ENCODE data around the gene CTNNA1.

Gene CTNNA1

GRCh38 chr5:138937392-138938387 is 184.5 kb downstream of the CTNNA1 start:
- DNase-seq: no peak

DNA sequence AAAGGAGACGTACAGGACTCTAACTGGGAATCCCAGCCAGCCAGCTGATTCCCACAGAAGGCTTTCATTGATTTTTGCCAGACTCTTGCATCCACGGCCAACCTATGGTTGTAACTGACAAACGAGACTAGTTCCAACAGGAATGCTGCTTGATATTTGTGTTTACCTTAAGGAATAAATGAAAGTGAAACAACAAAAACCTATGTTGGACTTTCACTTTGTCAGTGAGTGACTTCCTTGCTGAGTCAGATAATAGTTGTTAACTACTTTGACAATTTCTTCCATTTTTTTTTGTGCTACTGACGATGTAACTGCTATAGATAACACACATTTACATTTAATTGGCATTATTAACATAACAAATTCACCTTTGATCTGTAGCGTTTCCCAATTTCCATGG is 185.3 kb downstream of the CTNNA1 start:
- no peak for DNase-seq

GRCh38 chr5:138942066-138942465 is 188.8 kb downstream of the CTNNA1 start:
- DNase-seq: no peak

DNA sequence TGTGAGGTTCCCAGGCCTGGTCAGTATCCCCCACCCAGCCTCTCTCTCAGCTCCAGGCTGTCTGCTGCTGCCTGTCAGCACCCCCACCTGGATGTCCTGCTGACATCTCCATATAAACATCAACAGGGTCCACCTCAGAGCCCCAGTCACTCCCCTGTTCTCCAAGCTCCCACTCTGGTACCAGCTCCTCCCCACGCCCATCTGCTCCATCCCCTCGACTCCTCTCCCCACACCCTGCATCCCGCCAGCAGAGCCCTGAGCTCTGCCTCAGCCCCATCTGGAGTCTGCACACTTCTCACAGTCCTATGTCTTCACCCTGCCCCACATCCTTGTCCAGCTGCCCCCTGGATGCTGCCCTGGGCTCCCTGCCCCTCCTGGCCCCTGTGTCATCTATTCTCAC is 189.6 kb downstream of the CTNNA1 start:
- DNase-seq: no peak

DNA sequence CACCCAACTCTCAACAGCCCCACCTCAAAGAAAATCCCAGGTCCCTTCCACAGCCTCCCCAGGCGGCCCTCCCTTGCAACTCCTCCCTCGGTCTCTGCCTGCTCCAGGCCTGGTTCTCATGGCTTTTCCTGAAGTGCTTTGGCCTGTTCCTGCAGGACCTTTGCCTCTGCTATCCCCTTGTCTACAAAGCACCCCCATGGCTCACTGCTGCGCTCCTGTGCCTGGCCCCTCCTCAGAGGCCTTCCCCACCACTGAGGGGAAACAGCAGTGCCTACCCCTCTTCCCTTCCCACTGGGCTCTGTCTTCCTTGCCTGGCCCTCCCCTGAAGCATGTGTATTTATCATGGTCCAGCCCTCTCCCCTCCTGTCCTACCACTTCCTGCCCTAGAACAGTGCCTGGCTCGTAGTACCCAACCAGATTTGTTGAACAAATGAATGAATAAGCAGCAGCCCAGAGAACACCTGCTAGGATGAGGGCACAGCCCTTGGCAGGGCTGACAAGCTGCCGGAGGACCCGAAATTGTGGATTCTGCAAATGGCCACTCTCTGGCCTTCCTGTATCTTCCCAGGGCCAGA is 190.5 kb downstream of the CTNNA1 start:
- no peak for DNase-seq

DNA sequence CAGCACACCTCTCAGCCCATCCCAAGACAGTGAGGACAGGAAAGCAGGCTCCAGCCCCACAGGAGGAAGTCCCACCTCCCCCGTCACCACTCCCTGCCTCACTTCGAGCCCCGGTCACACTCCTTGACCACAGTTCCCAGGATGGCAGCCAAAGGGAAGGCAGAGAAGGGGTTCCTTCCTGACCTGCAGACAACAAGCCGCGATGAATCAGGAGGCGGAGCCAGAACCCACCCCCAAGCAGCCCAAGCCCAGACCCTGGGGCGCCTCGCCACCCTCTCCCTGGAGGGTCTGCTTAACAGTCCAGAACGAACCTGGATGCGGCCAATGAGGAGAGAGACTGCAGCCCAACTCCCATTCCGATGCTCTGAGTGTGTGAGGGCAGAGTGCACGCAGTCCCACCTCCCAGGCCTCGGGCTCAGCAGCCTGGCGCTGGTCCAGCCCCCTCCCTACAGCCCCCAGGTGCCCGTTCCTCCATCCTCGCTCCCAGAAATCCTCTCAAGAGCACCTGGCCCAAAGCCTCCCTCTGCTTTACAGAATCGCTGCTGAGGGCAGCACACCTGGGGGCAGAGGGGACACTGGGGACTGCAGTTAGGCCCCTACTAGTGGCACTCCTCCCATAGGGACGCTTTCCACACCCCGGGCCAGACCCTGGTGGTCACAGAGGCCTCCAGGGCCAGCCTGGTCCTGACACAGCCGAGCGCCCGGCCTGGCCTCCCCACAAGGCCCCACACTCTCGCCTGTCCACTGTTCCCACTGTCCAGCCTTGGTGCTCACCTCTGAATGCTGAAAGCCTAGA is 191.5 kb downstream of the CTNNA1 start:
- DNase-seq: no peak

DNA sequence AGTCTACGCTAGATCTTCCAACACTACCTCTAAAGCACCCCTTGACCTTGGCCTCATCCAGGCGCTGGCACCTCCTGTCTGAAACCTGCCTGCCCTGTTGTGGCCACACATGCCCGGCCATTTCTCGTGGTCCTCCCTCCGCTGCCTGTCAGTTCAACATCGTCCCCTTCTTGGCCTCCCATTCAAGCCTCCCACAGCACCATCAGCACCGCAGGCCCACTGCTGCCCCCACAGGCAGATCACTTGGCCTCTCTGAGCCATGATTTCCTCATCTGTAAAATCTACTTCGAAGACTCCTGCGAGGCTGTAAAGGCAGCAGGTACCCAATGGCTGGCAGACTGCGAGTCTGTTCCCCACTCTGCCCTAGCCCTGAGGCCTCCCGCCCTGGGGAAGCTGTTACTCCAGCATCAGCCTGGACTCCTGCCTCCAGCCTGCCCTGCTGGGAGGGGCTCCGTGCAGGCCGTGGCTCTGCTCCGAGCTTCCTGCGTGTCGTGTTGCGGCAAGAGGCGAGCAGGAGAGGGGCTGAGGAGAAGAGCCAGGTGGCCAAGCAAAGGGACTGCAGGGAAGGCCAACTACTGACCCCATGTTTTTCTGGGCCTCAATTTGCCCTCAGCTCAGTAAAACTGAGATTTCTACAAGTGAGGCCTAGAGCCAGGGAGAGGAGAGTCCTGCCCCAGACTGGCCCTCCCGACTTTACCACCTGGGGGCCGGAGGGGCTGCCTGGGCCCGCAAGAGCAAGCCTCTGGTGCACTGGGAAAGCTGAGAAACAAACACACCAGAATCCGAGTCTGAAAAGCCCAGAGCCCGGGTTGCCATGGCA is 192.4 kb downstream of the CTNNA1 start:
- DNase-seq: no peak

DNA sequence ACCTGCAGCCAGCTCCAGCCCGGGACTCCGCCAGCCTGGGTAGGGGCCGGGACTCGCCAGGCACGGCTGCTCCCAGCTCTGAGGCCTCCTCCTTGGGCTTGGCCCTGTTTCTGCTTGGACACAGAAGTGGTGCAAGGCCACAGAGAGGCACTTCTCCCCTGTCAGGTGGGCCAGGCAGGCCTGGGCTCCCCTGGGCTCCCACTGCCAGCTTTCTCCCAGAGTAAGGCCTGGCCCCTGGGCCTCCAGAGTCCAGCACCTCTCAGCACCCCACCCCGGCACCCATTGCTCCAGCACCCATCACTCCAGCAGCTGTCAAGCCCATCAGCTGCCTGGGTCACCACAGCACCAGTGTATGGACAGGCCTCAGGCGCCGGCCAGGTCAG is 193.0 kb downstream of the CTNNA1 start:
- DNase-seq: no peak

- no peak for DNase-seq
Observed at GRCh38 chr5:138946831-138947560, 193.8 kb downstream of the CTNNA1 start.

DNA sequence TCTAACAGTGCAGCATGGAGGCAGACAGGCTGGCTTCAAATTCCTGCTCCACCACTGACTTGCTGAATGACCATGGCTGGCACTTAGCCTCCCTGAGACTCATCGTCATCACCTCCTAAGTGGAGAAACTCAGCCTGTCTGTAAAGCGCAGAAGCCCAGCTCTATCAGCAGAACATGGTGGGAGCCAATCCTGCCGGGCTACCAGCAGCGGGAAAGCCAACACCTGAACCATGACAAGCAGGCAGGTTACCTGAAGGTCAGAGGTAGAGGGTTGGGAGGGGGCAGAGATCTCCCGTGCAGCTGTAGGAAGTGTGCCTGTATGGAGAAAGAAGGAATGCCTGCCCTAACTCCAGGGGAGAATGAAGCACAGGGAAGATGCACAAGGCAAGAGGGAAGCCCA is 194.6 kb downstream of the CTNNA1 start:
- no peak for DNase-seq

GRCh38 chr5:138948471-138949222 is 195.4 kb downstream of the CTNNA1 start:
- DNase-seq: no peak

GRCh38 chr5:138949223-138949574 is 196.0 kb downstream of the CTNNA1 start:
- no peak for DNase-seq

DNA sequence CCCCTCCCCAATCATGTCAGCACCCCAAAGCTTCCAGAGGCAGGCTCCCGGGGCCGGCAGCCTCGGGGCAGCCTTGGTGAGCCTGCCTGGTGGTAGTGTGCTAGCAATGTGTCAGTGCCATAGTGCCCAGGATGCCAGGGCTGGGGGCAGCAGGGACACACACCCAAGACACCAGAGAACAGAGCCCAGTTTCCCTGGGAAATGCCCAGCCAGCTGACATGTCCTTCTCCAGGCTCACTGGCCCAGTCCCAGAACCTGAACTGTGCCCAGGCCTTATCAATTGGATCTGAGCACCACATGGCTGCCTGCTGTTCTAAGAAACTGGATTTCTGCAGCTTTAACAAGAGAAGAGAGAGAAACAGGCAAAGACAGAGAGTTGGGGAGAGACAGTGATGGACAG is 196.8 kb downstream of the CTNNA1 start:
- DNase-seq: no peak

- no peak for DNase-seq
Observed at GRCh38 chr5:138950421-138951031, 197.3 kb downstream of the CTNNA1 start.

- no peak for DNase-seq
Observed at GRCh38 chr5:138951091-138951985, 198.1 kb downstream of the CTNNA1 start.

DNA sequence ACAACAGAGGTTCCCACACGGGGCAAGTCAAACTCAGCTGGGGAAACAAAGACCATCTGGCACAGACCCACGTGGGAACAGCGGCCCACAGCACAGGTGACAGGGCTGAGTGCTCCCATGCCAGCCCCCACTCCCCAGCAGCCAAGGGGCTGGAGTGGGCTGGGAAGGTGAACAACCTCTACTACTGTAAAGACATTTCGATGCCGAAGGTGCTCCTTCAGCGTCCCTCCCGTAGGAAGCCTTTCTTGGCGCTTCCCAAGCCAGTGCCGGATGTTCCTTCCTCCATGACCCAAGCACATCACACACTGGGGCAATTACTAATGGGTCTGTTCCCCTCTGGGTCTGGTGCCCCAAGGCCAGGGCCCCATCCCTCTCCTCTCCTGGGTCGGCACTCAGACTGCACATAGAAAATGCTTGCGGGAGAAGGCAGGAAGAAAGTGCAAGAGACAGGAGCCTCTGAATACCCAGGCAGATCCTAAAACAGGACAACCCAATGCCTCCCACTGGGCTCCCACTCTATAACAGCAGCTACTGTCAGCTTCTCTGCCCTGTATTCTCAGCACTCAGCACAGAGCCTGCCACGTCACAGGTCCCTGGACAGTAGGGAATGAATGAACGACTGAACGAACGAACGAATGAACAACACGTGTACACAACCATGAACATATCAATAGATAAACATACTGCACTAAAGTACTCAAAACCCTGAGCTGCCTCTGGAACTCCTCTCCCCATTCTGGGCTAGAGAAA is 198.9 kb downstream of the CTNNA1 start:
- DNase-seq: no peak

DNA sequence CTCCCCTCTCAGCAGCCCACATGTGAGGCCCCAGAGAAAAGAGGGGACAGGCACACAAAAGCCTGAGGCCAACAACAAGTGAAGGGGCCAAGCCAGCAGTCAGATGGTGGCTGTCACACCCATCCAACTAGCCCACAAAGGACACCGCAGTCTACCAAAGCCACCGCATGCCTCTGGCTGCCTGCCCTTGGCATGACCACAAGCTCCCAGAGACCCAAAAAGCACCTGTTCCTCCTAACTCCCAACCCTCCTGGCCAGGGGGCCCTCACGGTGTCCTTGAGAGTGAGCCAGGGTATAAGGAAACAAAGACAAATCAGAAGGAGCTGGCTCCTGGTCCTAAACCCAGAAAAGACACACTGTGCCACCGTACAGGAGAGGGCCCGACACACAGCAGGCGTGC is 199.7 kb downstream of the CTNNA1 start:
- no peak for DNase-seq

GRCh38 chr5:138953387-138954256 is 200.4 kb downstream of the CTNNA1 start:
- DNase-seq: peak; percentile 63
